ENCODE data around the gene MROH8. TPM values are rescaled to one million over a fixed set of nuclear protein-coding genes. Genes with fewer than 3 reads are reported as not detected.

The MROH8 gene
- 3.2 and 3.5 TPM in 2 replicates for polyA plus RNA-seq (2012; rRNA removed)
- 2.7 and 2.9 TPM in 2 replicates for polyA plus RNA-seq (2012; cell fraction: cytosol; rRNA removed)
- 3.4 and 5.5 TPM in 2 replicates for polyA plus RNA-seq (2012; cell fraction: nucleus; rRNA removed)

- no peaks in the 10 kb centered on the region for H3K9me3 ChIP-seq
- DNase-seq = peak; percentile 96
- H3K4me1 ChIP-seq (ENCODE audit: control insufficient read depth in 1 of 2, insufficient read depth in 2 of 2, low read depth in 1 of 2, low read length in 1 of 2) = peaks cover 0 to 9% of the 10 kb centered on the region in 2 experiments; a peak in 2 of 4 replicates
- peaks cover 19% of the 10 kb centered on the region for H3F3A ChIP-seq (replicated peaks; ENCODE audit: insufficient read depth)
- no peaks in the 10 kb centered on the region for H3K27me3 ChIP-seq (ENCODE audit: insufficient read depth)
- peak within 1 kb of the TSS; percentile 95 for H2AFZ ChIP-seq (ENCODE audit: low read depth)
- peaks cover 42% of the 10 kb centered on the region for H4K20me1 ChIP-seq (ENCODE audit: insufficient read depth)
- H3K27ac ChIP-seq (ENCODE audit: low read depth in 2 of 2, low read length in 1 of 2) = peak within 1 kb of the TSS; percentile 93 to 98
- CTCF ChIA-PET = interaction anchor here (0.6 to 4.1 kb wide), 11 partner anchors 11 to 458 kb away, joined by 3 to 43 read pairs (median 3); no protein-coding TSS in a partner anchor
- H3K9me2 ChIP-seq = no peaks in the 10 kb centered on the region
- 1% methylated on average over 30 of the region's 80 CpGs for WGBS (ENCODE audit: low lambda C conversion rate)
- peaks cover 55% of the 10 kb centered on the region for H3K79me2 ChIP-seq (ENCODE audit: insufficient read depth)
- peak within 1 kb of the TSS; percentile 90 for H3K9ac ChIP-seq
- peaks cover 3 to 12% of the 10 kb centered on the region in 2 experiments for H3K36me3 ChIP-seq (replicated peaks in 1 of 2; ENCODE audit: control insufficient read depth in 1 of 2, insufficient read depth in 2 of 2, low read length in 1 of 2)
- peak within 1 kb of the TSS; percentile 98 for H3K4me2 ChIP-seq
- POLR2A ChIA-PET = interaction anchor here (0.8 to 1.5 kb wide), 4 partner anchors 11 to 227 kb away, joined by 3 to 16 read pairs (median 6); partner anchors contain the start of gene RBL1
- H3K4me3 ChIP-seq (ENCODE audit: low read depth in 2 of 2, low read length in 1 of 2) = peak within 1 kb of the TSS; percentile 70 to 87
- TF ChIP-seq TEAD4 (IDR thresholded peaks at IDR 0.05; ENCODE audit: borderline replicate concordance, insufficient read depth) (no peak; the same call in 1 of the 2 replicates), JUND (IDR thresholded peaks at IDR 0.05) (peak; percentile 36; the same call in 1 of the 2 replicates), TAF1 (IDR thresholded peaks at IDR 0.05; ENCODE audit: borderline replicate concordance, low read depth, low read length) (peak; percentile 54; the same call in 1 of the 2 replicates), NFIC (IDR thresholded peaks at IDR 0.05; ENCODE audit: borderline replicate concordance) (no peak), GABPA (IDR thresholded peaks at IDR 0.05; ENCODE audit: low read depth) (peak; percentile 73), USF1 (IDR thresholded peaks at IDR 0.05; ENCODE audit: borderline replicate concordance, low read depth) (no peak), YY1 (IDR thresholded peaks at IDR 0.05; ENCODE audit: low read depth) (peak; percentile 86), RAD21 (IDR thresholded peaks at IDR 0.05; ENCODE audit: low read length) (no peak), NRF1 (IDR thresholded peaks at IDR 0.05; ENCODE audit: low read depth, low read length) (no peak), FOXM1 (IDR thresholded peaks at IDR 0.05; ENCODE audit: low read depth) (no peak; the same call in 1 of the 2 replicates), RCOR1 (IDR thresholded peaks at IDR 0.05; ENCODE audit: low read length) (no peak), ELF1 (IDR thresholded peaks at IDR 0.05) (peak; percentile 52), ZBTB33 (IDR thresholded peaks at IDR 0.05; ENCODE audit: borderline replicate concordance, low read depth) (no peak), MEF2A (IDR thresholded peaks at IDR 0.05; ENCODE audit: borderline replicate concordance, low read depth) (peak; percentile 50; the same call in 1 of the 2 replicates), CHD2 (IDR thresholded peaks at IDR 0.05; ENCODE audit: low read length, partially characterized antibody) (peak; percentile 54), GATA2 (CRISPR knock-in tag; IDR thresholded peaks at IDR 0.05) (no peak), RFX5 (IDR thresholded peaks at IDR 0.05; ENCODE audit: low read length) (no peak), MXI1 (IDR thresholded peaks at IDR 0.05; ENCODE audit: low read depth, low read length) (peak; percentile 40; the same call in 1 of the 2 replicates), FOXJ3 (CRISPR knock-in tag; IDR thresholded peaks at IDR 0.05) (no peak), FOSL2 (IDR thresholded peaks at IDR 0.05; ENCODE audit: borderline replicate concordance, low read depth) (no peak), SMC3 (IDR thresholded peaks at IDR 0.05; ENCODE audit: low read depth, low read length) (no peak), EP300 (IDR thresholded peaks at IDR 0.05; ENCODE audit: borderline replicate concordance in 1 of 2, low read depth in 1 of 2, low read length in 1 of 2) (peak in 1 of 2 experiments; percentile 45; a peak in 1 of 4 replicates), POLR2AphosphoS5 (IDR thresholded peaks at IDR 0.05; ENCODE audit: low read depth, low read length) (peak; percentile 57; the same call in 1 of the 2 replicates)
- TF ChIP-seq, protein P1, sequence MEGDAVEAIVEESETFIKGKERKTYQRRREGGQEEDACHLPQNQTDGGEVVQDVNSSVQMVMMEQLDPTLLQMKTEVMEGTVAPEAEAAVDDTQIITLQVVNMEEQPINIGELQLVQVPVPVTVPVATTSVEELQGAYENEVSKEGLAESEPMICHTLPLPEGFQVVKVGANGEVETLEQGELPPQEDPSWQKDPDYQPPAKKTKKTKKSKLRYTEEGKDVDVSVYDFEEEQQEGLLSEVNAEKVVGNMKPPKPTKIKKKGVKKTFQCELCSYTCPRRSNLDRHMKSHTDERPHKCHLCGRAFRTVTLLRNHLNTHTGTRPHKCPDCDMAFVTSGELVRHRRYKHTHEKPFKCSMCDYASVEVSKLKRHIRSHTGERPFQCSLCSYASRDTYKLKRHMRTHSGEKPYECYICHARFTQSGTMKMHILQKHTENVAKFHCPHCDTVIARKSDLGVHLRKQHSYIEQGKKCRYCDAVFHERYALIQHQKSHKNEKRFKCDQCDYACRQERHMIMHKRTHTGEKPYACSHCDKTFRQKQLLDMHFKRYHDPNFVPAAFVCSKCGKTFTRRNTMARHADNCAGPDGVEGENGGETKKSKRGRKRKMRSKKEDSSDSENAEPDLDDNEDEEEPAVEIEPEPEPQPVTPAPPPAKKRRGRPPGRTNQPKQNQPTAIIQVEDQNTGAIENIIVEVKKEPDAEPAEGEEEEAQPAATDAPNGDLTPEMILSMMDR (IDR thresholded peaks at IDR 0.05) = no peak
- TF ChIP-seq, protein P2, sequence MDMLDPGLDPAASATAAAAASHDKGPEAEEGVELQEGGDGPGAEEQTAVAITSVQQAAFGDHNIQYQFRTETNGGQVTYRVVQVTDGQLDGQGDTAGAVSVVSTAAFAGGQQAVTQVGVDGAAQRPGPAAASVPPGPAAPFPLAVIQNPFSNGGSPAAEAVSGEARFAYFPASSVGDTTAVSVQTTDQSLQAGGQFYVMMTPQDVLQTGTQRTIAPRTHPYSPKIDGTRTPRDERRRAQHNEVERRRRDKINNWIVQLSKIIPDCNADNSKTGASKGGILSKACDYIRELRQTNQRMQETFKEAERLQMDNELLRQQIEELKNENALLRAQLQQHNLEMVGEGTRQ (IDR thresholded peaks at IDR 0.05; ENCODE audit: borderline replicate concordance, low read depth, low read length) = no peak
- TF ChIP-seq, protein P3, sequence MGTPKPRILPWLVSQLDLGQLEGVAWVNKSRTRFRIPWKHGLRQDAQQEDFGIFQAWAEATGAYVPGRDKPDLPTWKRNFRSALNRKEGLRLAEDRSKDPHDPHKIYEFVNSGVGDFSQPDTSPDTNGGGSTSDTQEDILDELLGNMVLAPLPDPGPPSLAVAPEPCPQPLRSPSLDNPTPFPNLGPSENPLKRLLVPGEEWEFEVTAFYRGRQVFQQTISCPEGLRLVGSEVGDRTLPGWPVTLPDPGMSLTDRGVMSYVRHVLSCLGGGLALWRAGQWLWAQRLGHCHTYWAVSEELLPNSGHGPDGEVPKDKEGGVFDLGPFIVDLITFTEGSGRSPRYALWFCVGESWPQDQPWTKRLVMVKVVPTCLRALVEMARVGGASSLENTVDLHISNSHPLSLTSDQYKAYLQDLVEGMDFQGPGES (IDR thresholded peaks at IDR 0.05; ENCODE audit: low read depth, low read length) = peak; percentile 83
Measured at GRCh38 chr20:37178839-37179682, at the start of gene MROH8, which contains the start of gene RPN2. MROH8 (minus strand) TSS chr20:37179548. RPN2 (plus strand) TSS chr20:37179330; CDS start chr20:37179357, 27 bp downstream.
